ENCODE data around the gene PPA2. TPM values are rescaled to one million over a fixed set of nuclear protein-coding genes. Genes with fewer than 3 reads are reported as not detected.
A peak's percentile ranks its signal among the peaks of the same experiment; 100 is the strongest.

PPA2 gene
- total and polyA plus RNA-seq, 10 of the 15 experiments (the other 5 are each of a cell fraction or from before 2014, with no cell fraction given) = 93.8 to 293 (median 146) TPM

- Histone ChIP-seq H3K27me3 (replicated peaks in 1 of 2; ENCODE audit: control insufficient read depth in 2 of 2, insufficient read depth in 2 of 2, low read length in 1 of 2) (no peaks in the 10 kb centered on the region), H4K20me1 (ENCODE audit: control insufficient read depth, insufficient read depth) (no peaks in the 10 kb centered on the region), H3K4me2 (ENCODE audit: control insufficient read depth, insufficient read depth) (peak overlapping the region; percentile 56), H3K9me3 (replicated peaks; ENCODE audit: control insufficient read depth, insufficient read depth, low read length) (peaks cover 1% of the 10 kb centered on the region; the same call in 2 of the 3 replicates), H3K4me1 (ENCODE audit: control insufficient read depth, insufficient read depth, low read length) (no peaks in the 10 kb centered on the region), H3K4me3 (peak overlapping the region; percentile 93; the same call in 1 of the 2 replicates), H2AFZ (ENCODE audit: control insufficient read depth, low read depth, low read length) (peak overlapping the region; percentile 77), H3K79me2 (ENCODE audit: control insufficient read depth, insufficient read depth, low read length) (peaks cover 45% of the 10 kb centered on the region), H3K9ac (ENCODE audit: control insufficient read depth, insufficient read depth, low read length) (no peak overlapping the region; the same call in 1 of the 2 replicates), H3K27ac (ENCODE audit: control insufficient read depth, insufficient read depth) (peak overlapping the region; percentile 92), H3K36me3 (ENCODE audit: control insufficient read depth in 2 of 2, insufficient read depth in 2 of 2, low read length in 1 of 2) (no peaks in the 10 kb centered on the region)
- ChIA-PET RAD21 (ENCODE audit: unreplicated experiment) (interaction anchor here (0.6 to 3.0 kb wide), 18 partner anchors 14 to 413 kb away, joined by 3 to 26 read pairs (median 5); partner anchors contain the start of gene TET2), CTCF (interaction anchor here (0.6 to 4.8 kb wide), 56 partner anchors 8 to 593 kb away, joined by 3 to 34 read pairs (median 5); partner anchors contain the start of genes GSTCD, INTS12 and TET2), POLR2A (interaction anchor here (0.8 to 2.0 kb wide), 11 partner anchors 23 to 543 kb away, joined by 3 to 7 read pairs (median 4); no protein-coding TSS in a partner anchor), SMC1A (ENCODE audit: uncharacterized antibody, unreplicated experiment) (interaction anchor here (0.5 to 3.6 kb wide), 24 partner anchors 10 to 986 kb away, joined by 3 to 31 read pairs (median 3); no protein-coding TSS in a partner anchor)
- no TSS peak for BruUV-seq (replicated peaks)
- ATAC-seq (peak; percentile 3; the same call in 2 of the 3 replicates), FAIRE-seq (no peak), DNase-seq (ENCODE audit: low read depth, low spot score) (no peak)
- whole genome bisulfite sequencing (ENCODE audit: insufficient coverage, insufficient replicate concordance, low lambda C conversion rate, missing lambda C conversion rate) = 20% methylated on average over 23 of the region's 23 CpGs
- intact Hi-C loops (cut with micrococcal nuclease; ENCODE audit: unreplicated experiment) = loop anchor here (5.0 to 10.0 kb wide), 4 partner anchors 277 to 1459 kb away; partner anchors contain the start of gene CXXC4
- in situ Hi-C loops (cut with MboI) = loop anchor here (5.0 to 25.0 kb wide), 4 partner anchors 337 to 1412 kb away; no protein-coding TSS in a partner anchor
- TF ChIP-seq SMARCA5 (IDR thresholded peaks at IDR 0.05) (peak; percentile 100; the same call in 1 of the 2 replicates), E2F4 (IDR thresholded peaks at IDR 0.05; ENCODE audit: low read depth, low read length) (no peak), FOXM1 (IDR thresholded peaks at IDR 0.05; ENCODE audit: low read depth, low read length) (peak; percentile 9; the same call in 1 of the 2 replicates), FOXK2 (IDR thresholded peaks at IDR 0.05) (no peak), CBX5 (IDR thresholded peaks at IDR 0.05; ENCODE audit: low read depth) (peak; percentile 80; the same call in 1 of the 2 replicates), RCOR1 (conservative IDR thresholded peaks at IDR 0.05; ENCODE audit: low read depth, low read length) (no peak), PBX3 (IDR thresholded peaks at IDR 0.05; ENCODE audit: insufficient replicate concordance, low read depth, low read length) (no peak), BMI1 (IDR thresholded peaks at IDR 0.05; ENCODE audit: borderline replicate concordance) (no peak), EZH2 (IDR thresholded peaks at IDR 0.05; ENCODE audit: borderline replicate concordance, control insufficient read depth, low read depth, low read length) (no peak), RAD21 (IDR thresholded peaks at IDR 0.05; ENCODE audit: insufficient read depth, low read depth, low read length) (peak; percentile 55), LARP7 (IDR thresholded peaks at IDR 0.05) (0 out of 2 replicates have a peak, but pooled peaks have one; percentile 18), STAT1 (conservative IDR thresholded peaks at IDR 0.05) (no peak), POLR2AphosphoS2 (IDR thresholded peaks at IDR 0.05; ENCODE audit: low read depth, low read length) (no peak), ZNF384 (IDR thresholded peaks at IDR 0.05; ENCODE audit: borderline replicate concordance, low read depth, low read length) (no peak), KDM1A (IDR thresholded peaks at IDR 0.05; ENCODE audit: borderline replicate concordance) (no peak), IKZF2 (IDR thresholded peaks at IDR 0.05) (peak in 1 of 2 experiments; percentile 25; a peak in 2 of 4 replicates), IKZF1 (conservative IDR thresholded peaks at IDR 0.05) (no peak; the same call in 1 of the 2 replicates), ZNF592 (IDR thresholded peaks at IDR 0.05) (no peak)
These were observed 247 bp upstream of the PPA2 start for GRCh38 chr4:105474099-105474518.

All from GM12878 (cell line).